NCI-H510A (cell line): ENCODE data around the gene FOXO1.

ENCODE experiments used
- DNase-seq: peaks from one replicate; lab custom pipeline; 2025; lab: John Stamatoyannopoulos, UW

Gene FOXO1

GRCh38 chr13:40635315-40635995, 31.0 kb downstream of the FOXO1 start:
- DNase-seq, result no peak

GRCh38 chr13:40632915-40633314, 33.5 kb downstream of the FOXO1 start:
- no peak for DNase-seq

GRCh38 chr13:40631605-40632004, 34.8 kb downstream of the FOXO1 start:
- DNase-seq, result no peak

GRCh38 chr13:40629678-40630384, 36.6 kb downstream of the FOXO1 start:
- DNase-seq, result no peak

GRCh38 chr13:40626977-40627376, 39.5 kb downstream of the FOXO1 start:
- DNase-seq, result no peak

- no peak for DNase-seq
Measured at GRCh38 chr13:40626561-40626960, 39.9 kb downstream of the FOXO1 start.

GRCh38 chr13:40624986-40625385, 41.5 kb downstream of the FOXO1 start:
- no peak for DNase-seq

- DNase-seq, result no peak
Measured at GRCh38 chr13:40624383-40624782, 42.1 kb downstream of the FOXO1 start.

- DNase-seq, result no peak
Measured at GRCh38 chr13:40622761-40623160, 43.7 kb downstream of the FOXO1 start.

GRCh38 chr13:40622246-40622645, 44.2 kb downstream of the FOXO1 start:
- DNase-seq, result no peak

- no peak for DNase-seq
Measured at GRCh38 chr13:40619479-40619814, 47.0 kb downstream of the FOXO1 start.

GRCh38 chr13:40618581-40619478, 47.6 kb downstream of the FOXO1 start:
- no peak for DNase-seq

- DNase-seq, result no peak
Measured at GRCh38 chr13:40617801-40618356, 48.6 kb downstream of the FOXO1 start.

GRCh38 chr13:40615619-40616018, 50.8 kb downstream of the FOXO1 start:
- no peak for DNase-seq

- no peak for DNase-seq
Measured at GRCh38 chr13:40613914-40614313, 52.5 kb downstream of the FOXO1 start.

- DNase-seq, result no peak
Measured at GRCh38 chr13:40613192-40613818, 53.1 kb downstream of the FOXO1 start.

- DNase-seq, result no peak
Measured at GRCh38 chr13:40612041-40612440, 54.4 kb downstream of the FOXO1 start.

GRCh38 chr13:40611635-40612034, 54.8 kb downstream of the FOXO1 start:
- DNase-seq, result no peak

GRCh38 chr13:40611004-40611403, 55.4 kb downstream of the FOXO1 start:
- no peak for DNase-seq

- no peak for DNase-seq
Measured at GRCh38 chr13:40609972-40610726, 56.3 kb downstream of the FOXO1 start.

GRCh38 chr13:40608308-40608707, 58.1 kb downstream of the FOXO1 start:
- no peak for DNase-seq
